ENCODE data around the gene PPRC1.
A peak's percentile ranks its signal among the peaks of the same experiment; 100 is the strongest.

PPRC1 gene

GRCh38 chr10:102150970-102151773 lies 18.3 kb downstream of the PPRC1 start:
- DNase-seq (ENCODE audit: low read depth, low spot score) = no peak
- TF ChIP-seq ZNF274 (IDR thresholded peaks at IDR 0.05; ENCODE audit: low read depth, low read length) = no peak
- no peak for TF ChIP-seq SUZ12 (IDR thresholded peaks at IDR 0.05; ENCODE audit: extremely low read depth, insufficient read depth, insufficient read length)
- no peak for TF ChIP-seq YY1 (IDR thresholded peaks at IDR 0.05; ENCODE audit: insufficient read depth, insufficient read length)

DNA sequence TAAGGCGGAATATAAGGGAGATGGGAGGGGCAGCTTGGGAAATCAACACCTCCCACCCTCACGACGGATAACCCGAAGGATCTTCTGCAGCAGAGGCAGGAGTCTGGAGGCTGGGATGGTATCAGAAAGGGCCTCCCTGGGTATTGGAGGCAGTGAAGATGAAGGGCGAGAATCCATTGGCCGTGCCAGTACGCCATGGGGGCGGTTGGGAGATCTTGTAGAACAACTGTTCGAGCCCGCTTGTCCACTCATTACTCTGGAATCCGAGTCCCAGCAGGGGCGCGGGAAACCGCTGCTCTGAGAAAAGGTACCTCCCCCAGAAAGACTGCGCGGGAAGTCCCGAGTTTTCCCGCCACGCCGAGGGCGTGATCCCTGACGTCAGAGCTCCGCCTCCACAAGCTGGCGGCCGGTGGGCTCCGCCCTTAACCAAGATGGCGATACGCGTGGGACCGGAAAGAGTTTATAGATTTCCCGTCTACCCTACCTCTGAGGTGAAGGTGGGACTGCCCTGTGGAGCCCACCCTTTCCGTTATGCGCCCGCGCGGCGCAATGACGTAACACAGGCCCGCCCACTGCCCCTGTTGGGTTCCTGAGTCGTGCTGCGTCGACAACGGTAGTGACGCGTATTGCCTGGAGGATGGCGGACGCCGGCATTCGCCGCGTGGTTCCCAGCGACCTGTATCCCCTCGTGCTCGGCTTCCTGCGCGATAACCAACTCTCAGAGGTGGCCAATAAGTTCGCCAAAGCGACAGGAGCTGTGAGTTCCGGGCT lies 19.1 kb downstream of the PPRC1 start, which contains the start of gene NOLC1:
Gene NOLC1 (plus strand): TSS at position 616 of the 771 bp plus-strand sequence. CDS start 22 bp downstream, at position 638.
- Histone ChIP-seq H3K4me1 (ENCODE audit: insufficient read depth, insufficient read length) (peaks cover 2% of the 10 kb centered on the region), H3K9ac (ENCODE audit: insufficient read length, low read depth) (peak within 1 kb of the TSS; percentile 91), H3K36me3 (ENCODE audit: insufficient read depth, insufficient read length, low read length) (peaks cover 75% of the 10 kb centered on the region), H3K27me3 (ENCODE audit: insufficient read depth, insufficient read length) (no peaks in the 10 kb centered on the region), H3K9me3 (ENCODE audit: insufficient read depth, low read length) (no peaks in the 10 kb centered on the region), H3K4me3 (ENCODE audit: insufficient read length, low read depth) (peak within 1 kb of the TSS; percentile 90)
- DNase-seq (ENCODE audit: low read depth, low spot score) = peak; percentile 97
- TF ChIP-seq YY1 (IDR thresholded peaks at IDR 0.05; ENCODE audit: insufficient read depth, insufficient read length) (peak; percentile 80), ZNF274 (IDR thresholded peaks at IDR 0.05; ENCODE audit: low read depth, low read length) (no peak), SUZ12 (IDR thresholded peaks at IDR 0.05; ENCODE audit: extremely low read depth, insufficient read depth, insufficient read length) (no peak)

More at GRCh38 chr10:102150970-102151773, 18.3 kb downstream of the PPRC1 start:
- peaks cover 2% of the 10 kb centered on the region for H3K4me1 ChIP-seq (ENCODE audit: insufficient read depth, insufficient read length)
- H3K9me3 ChIP-seq (ENCODE audit: insufficient read depth, low read length) = no peaks in the 10 kb centered on the region
- peaks cover 75% of the 10 kb centered on the region for H3K36me3 ChIP-seq (ENCODE audit: insufficient read depth, insufficient read length, low read length)
- no peak overlapping the region for H3K9ac ChIP-seq (ENCODE audit: insufficient read length, low read depth)
- no peaks in the 10 kb centered on the region for H3K27me3 ChIP-seq (ENCODE audit: insufficient read depth, insufficient read length)
- no peak overlapping the region for H3K4me3 ChIP-seq (ENCODE audit: insufficient read length, low read depth)

DNA sequence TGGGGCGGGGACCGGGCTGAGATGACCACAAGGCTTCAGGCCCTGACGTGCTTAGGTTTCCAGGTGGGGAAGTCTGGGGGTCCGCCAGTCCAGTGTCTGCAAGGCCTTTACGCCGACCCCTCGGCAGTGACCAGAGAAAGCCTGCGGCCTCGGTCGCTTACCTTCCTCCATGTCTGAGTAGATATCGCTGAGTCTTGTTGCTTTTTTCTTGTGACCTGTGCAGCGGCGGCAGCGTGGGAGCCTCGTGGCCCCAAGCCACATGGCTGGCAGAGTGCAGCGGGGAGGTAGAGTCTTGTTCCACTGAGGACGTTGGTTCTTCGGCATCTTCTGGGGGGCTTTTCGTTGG lies 19.7 kb downstream of the PPRC1 start:
- H3K4me1 ChIP-seq (ENCODE audit: insufficient read depth, insufficient read length) = peaks cover 2% of the 10 kb centered on the region
- no peak for DNase-seq (ENCODE audit: low read depth, low spot score)
- no peaks in the 10 kb centered on the region for H3K27me3 ChIP-seq (ENCODE audit: insufficient read depth, insufficient read length)
- H3K9ac ChIP-seq (ENCODE audit: insufficient read length, low read depth) = peak overlapping the region; percentile 91
- peaks cover 75% of the 10 kb centered on the region for H3K36me3 ChIP-seq (ENCODE audit: insufficient read depth, insufficient read length, low read length)
- peak overlapping the region; percentile 90 for H3K4me3 ChIP-seq (ENCODE audit: insufficient read length, low read depth)
- no peaks in the 10 kb centered on the region for H3K9me3 ChIP-seq (ENCODE audit: insufficient read depth, low read length)
- no peak for TF ChIP-seq SUZ12 (IDR thresholded peaks at IDR 0.05; ENCODE audit: extremely low read depth, insufficient read depth, insufficient read length)

DNA sequence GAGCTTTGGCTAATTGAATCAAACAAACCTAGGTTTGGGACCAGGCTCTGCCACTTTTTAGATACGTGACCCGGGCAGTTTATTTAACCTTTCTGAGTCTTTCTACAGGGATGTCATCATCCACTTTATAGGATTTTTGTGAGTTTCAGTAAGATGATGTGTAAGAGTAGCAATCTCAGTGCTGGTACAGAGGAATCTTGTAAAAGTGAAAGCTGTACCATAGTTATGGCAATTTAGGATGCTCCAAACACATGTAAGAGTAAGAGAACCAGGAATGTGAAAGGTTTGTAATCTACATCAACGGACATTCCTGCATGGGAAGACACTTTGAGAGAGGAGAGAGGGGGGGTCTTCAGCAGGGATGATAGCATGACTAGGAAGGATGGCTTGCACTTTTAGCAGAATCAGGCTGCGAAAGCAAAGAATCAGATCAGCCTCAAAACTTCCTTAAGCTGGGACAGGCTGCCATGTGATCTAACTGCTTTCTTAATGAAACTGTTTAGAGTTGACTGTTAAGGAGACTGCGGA lies 20.3 kb downstream of the PPRC1 start:
- H3K9me3 ChIP-seq (ENCODE audit: insufficient read depth, low read length) = no peaks in the 10 kb centered on the region
- peak overlapping the region; percentile 91 for H3K9ac ChIP-seq (ENCODE audit: insufficient read length, low read depth)
- DNase-seq (ENCODE audit: low read depth, low spot score) = no peak
- peak overlapping the region; percentile 90 for H3K4me3 ChIP-seq (ENCODE audit: insufficient read length, low read depth)
- TF ChIP-seq ZNF274 (IDR thresholded peaks at IDR 0.05; ENCODE audit: low read depth, low read length) = no peak
- peaks cover 2% of the 10 kb centered on the region for H3K4me1 ChIP-seq (ENCODE audit: insufficient read depth, insufficient read length)
- peaks cover 75% of the 10 kb centered on the region for H3K36me3 ChIP-seq (ENCODE audit: insufficient read depth, insufficient read length, low read length)
- no peaks in the 10 kb centered on the region for H3K27me3 ChIP-seq (ENCODE audit: insufficient read depth, insufficient read length)

DNA sequence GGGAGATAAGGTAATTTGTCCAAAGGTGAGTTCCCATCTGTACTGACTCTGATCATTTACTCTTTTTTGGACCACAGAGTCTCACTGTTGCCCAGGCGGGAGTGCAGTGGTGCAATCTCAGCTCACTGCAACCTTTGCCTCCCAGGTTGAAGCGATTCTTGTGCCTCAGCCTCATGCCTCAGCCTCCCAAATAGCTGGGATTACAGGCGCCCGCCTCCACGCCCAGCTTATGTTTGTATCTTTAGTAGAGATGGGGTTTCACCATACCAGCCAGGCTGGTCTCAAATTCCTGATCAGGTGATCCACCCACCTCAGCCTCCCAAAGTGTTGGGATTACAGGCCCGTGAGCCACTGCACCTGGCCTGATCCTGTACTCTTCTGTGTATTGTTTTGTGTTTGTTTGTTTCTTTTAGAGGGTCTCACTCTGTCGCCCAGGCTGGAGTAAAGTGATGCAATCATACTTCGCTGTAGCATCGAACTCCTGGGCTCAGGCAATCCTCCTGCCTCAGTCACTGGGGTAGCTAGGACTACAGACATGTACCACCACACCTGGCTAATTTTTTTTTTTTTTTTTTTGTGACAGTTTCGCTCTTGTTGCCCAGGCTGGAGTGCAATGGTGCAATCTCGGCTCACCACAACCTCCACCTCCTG lies 21.8 kb downstream of the PPRC1 start:
- H3K4me3 ChIP-seq (ENCODE audit: insufficient read length, low read depth) = no peak overlapping the region
- H3K9ac ChIP-seq (ENCODE audit: insufficient read length, low read depth) = peak overlapping the region; percentile 10
- H3K36me3 ChIP-seq (ENCODE audit: insufficient read depth, insufficient read length, low read length) = peaks cover 77% of the 10 kb centered on the region
- peaks cover 2% of the 10 kb centered on the region for H3K4me1 ChIP-seq (ENCODE audit: insufficient read depth, insufficient read length)
- TF ChIP-seq SUZ12 (IDR thresholded peaks at IDR 0.05; ENCODE audit: extremely low read depth, insufficient read depth, insufficient read length) = no peak
- no peak for TF ChIP-seq ZNF274 (IDR thresholded peaks at IDR 0.05; ENCODE audit: low read depth, low read length)
- TF ChIP-seq YY1 (IDR thresholded peaks at IDR 0.05; ENCODE audit: insufficient read depth, insufficient read length) = no peak
- H3K27me3 ChIP-seq (ENCODE audit: insufficient read depth, insufficient read length) = no peaks in the 10 kb centered on the region
- no peaks in the 10 kb centered on the region for H3K9me3 ChIP-seq (ENCODE audit: insufficient read depth, low read length)
- no peak for DNase-seq (ENCODE audit: low read depth, low spot score)

GRCh38 chr10:102157224-102157623 lies 24.4 kb downstream of the PPRC1 start:
- DNase-seq (ENCODE audit: low read depth, low spot score) = no peak
- Histone ChIP-seq H3K9ac (ENCODE audit: insufficient read length, low read depth) (no peak overlapping the region), H3K9me3 (ENCODE audit: insufficient read depth, low read length) (no peaks in the 10 kb centered on the region), H3K4me1 (ENCODE audit: insufficient read depth, insufficient read length) (peaks cover 2% of the 10 kb centered on the region), H3K36me3 (ENCODE audit: insufficient read depth, insufficient read length, low read length) (peaks cover 87% of the 10 kb centered on the region), H3K4me3 (ENCODE audit: insufficient read length, low read depth) (no peak overlapping the region), H3K27me3 (ENCODE audit: insufficient read depth, insufficient read length) (no peaks in the 10 kb centered on the region)
- no peak for TF ChIP-seq SUZ12 (IDR thresholded peaks at IDR 0.05; ENCODE audit: extremely low read depth, insufficient read depth, insufficient read length)
- no peak for TF ChIP-seq ZNF274 (IDR thresholded peaks at IDR 0.05; ENCODE audit: low read depth, low read length)
- no peak for TF ChIP-seq YY1 (IDR thresholded peaks at IDR 0.05; ENCODE audit: insufficient read depth, insufficient read length)
